DMS53 (cell line): ENCODE measurements around the gene BOLL.
"Not testable (repeated sequence)": the region's sequence is repeated elsewhere in the genome, so short reads cannot be mapped to it uniquely, and the experiment has no call there.

ENCODE experiments used
- DNase-seq: peaks from one replicate; lab custom pipeline; 2025; lab: John Stamatoyannopoulos, UW

BOLL gene

DNA sequence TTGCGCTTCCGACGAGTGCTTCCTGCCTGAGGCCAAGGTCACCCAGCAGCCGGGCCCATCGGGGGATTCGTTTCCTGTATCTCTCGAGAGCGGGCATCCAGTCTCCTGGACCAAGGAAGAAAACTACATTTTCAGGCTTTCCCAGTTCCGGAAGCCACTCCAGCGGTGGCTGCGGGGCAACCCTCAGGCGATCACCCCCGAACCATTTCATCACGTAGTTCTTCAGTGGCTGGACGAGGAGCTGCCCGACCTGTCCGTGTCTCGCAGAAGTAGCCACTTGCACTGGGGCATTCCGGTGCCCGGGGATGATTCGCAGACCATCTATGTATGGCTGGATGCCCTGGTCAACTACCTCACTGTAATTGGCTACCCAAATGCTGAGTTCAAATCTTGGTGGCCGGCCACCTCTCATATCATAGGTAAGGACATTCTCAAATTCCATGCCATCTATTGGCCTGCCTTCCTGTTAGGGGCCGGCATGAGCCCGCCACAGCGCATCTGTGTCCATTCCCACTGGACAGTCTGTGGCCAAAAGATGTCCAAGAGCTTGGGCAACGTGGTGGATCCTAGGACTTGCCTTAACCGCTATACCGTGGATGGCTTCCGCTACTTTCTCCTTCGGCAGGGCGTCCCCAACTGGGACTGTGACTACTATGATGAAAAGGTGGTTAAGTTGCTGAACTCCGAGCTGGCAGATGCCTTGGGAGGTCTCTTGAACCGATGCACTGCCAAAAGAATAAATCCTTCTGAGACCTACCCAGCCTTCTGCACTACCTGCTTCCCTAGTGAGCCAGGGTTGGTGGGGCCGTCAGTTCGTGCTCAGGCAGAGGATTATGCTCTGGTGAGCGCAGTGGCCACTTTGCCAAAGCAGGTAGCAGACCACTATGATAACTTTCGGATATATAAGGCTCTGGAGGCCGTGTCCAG lies 78.9 kb downstream of the BOLL start:
- DNase-seq, result peak; percentile 47

DNA sequence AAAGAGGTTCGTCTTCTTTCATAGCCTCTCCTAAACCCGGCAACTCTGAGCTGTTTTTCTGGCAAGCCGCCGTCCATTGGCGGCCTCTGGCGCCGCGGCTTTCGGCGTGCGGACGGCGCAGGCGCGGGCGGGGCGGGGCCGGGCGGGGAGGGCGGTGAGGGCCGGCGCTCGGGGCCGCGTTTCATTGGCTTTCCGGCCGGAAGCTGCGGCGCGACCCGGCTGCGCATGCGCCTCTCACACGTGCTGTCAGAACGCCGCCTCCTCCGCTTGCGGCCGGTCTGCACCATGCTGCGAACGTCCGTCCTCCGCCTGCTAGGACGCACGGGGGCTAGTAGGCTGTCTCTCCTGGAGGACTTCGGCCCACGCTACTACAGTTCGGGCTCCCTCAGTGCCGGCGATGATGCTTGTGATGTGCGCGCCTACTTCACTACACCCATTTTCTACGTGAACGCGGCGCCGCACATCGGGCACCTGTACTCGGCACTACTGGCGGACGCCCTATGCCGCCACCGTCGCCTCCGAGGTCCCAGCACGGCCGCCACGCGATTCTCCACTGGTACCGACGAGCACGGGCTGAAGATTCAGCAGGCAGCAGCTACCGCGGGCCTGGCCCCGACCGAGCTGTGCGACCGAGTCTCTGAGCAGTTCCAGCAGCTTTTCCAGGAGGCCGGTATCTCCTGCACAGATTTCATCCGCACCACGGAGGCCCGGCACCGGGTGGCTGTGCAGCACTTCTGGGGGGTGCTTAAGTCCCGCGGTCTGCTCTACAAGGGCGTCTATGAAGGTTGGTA lies 79.8 kb downstream of the BOLL start, which contains the start of gene MARS2:
Gene MARS2 (plus strand): TSS at position 249 of the 791 bp plus-strand sequence. CDS start 37 bp downstream, at position 286.
- DNase-seq, result peak; percentile 97

DNA sequence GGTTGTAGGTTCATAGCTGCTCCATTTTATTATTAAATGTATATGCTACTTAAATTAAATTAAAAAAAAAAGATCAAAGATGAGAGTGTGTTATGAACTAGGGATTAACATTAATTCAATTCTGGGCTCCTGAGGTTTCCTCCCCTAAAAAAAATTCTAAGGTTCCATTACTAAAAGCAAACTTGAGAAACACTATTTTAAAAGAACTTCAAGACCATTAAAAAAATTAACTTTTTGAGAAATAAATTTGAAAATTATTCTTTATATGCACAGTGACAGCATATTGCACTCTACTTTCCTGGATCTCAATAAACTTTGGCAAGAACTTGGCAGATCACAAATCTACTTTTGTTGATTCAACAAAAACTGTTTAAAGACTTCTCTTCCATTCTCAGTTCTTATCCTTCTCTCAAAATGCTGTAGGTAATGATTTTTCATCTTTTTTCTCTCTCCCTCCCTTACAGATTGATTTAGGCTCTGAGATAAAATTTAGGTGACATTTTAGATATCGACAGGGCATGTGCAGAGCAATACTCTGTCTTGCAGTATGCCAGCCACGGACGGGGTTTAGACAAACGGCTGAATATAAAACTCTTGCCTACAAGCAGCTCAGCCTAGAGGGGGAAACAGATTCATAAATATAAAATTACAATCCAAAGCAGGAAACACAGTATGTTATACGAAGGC lies 80.5 kb downstream of the BOLL start:
- DNase-seq, result no peak

DNA sequence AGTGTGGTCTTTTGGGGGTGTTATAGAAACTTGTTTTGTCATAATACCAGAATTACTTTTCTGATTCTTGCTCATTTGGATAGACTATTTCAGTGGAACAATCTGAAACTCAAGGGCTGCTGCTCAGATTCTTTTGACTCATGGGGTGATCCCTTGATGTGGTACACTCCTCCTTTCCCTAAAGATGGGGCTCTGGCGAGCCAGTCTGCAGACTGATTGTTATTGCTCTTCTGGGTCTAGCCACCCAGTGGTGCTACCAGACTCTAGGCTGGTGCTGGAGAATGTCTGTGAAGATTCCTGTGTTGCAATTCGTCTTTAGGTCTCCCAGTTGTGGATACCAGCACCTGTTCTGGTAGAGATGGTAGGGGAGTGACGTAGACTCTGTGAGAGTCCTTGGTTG lies 84.2 kb downstream of the BOLL start:
- no peak for DNase-seq

DNA sequence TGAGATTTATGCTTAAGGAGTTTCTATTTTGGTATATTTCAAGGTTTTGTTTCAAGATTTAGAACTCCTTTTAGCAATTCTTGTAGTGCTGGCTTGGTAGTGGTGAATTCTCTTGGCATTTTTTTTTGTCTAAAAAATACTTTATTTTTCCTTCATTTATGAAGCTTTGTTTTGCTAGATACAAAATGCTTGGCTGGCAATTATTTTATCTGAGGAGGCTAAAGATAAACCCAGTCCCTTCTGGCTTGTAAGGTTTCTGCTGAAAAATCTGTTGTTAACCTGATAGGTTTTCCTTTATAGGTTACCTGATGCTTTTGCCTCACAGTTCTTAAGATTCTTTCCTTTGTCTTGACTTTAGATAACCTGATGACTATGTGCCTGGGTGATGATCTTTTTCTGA lies 85.4 kb downstream of the BOLL start:
- DNase-seq, result not testable (repeated sequence)

DNA sequence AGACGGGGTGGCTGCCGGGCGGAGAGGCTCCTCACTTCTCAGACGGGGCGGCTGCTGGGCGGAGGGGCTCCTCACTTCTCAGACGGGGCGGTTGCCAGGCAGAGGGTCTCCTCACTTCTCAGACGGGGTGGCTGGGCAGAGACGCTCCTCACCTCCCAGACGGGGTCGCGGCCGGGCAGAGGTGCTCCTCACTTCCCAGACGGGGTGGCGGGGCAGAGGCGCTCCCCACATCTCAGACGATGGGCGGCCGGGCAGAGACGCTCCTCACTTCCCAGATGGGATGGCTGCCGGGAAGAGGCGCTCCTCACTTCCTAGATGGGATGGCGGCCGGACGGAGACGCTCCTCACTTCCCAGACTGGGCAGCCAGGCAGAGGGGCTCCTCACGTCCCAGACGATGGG lies 88.5 kb downstream of the BOLL start:
- not testable (repeated sequence) for DNase-seq

DNA sequence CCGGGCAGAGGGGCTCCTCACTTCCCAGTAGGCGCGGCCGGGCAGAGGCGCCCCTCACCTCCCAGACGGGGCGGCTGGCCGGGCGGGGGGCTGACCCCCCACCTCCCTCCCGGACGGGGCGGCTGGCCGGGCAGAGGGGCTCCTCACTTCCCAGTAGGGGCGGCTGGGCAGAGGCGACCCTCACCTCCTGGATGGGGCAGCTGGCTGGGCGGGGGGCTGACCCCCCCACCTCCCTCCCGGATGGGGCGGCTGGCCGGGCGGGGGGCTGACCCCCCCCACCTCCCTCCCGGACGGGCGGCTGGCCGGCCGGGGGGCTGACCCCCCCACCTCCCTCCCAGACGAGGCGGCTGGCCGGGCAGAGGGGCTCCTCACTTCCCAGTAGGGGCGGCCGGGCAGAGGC lies 89.1 kb downstream of the BOLL start:
- DNase-seq, result not testable (repeated sequence)

DNA sequence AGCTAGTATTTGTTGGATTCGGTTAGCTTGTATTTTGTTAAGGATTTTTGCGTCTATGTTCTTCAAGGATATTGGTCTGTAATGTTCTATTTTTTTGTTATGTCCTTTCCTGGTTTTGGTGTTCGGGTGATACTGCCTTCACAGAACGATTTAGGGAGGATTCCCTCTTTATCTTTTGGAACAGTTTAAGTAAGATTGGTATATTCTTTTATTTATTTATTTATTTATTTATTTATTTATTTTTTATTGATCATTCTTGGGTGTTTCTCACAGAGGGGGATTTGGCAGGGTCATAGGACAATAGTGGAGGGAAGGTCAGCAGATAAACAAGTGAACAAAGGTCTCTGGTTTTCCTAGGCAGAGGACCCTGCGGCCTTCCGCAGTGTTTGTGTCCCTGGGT lies 89.9 kb downstream of the BOLL start:
- not testable (repeated sequence) for DNase-seq

DNA sequence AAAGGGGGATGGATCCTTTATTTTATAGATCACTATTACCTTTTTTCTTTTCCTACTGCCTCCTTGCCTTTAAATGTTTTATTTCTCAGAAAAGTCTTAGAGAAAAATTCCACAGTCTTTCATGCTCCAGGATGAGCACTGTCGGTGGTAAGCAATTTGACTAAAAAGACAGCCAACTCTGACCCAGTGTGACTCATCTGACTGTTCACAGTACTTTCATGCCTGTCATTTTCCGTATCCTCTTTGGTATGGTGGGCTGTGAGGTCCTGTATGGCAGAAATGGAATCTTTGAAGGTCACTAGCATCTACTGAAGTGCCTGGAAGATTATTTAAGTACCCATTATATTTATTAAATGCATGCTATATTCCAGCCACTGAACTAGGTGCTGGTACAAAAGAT lies 107.6 kb downstream of the BOLL start:
- no peak for DNase-seq

DNA sequence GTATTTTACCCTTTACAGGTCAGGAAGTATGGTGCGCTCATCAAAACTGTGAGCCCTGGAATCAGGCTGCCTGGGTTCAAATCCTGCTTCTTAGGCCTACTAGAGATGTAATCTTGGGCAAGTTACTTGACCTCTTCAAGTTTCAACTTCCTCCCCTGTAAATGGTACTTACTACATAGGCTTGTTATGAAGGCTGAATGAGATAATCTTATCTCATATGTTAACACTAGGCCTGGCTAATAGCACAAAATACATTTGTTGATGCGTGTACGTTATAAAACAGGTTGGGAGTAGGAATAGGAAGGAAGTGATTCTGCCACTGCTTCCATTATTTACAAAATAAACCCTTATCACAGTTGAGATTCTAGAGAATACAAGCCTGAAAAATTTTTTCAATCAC lies 108.1 kb downstream of the BOLL start:
- no peak for DNase-seq
